SK-N-SH treated with all-trans-retinoic acid at 6 μM for 48 hours (cell line): ENCODE measurements around the gene ACTL6B.

Experiments
- BACH2 ChIP-seq: fragments of 250-450 bp; sonication (Bioruptor Pico); IDR thresholded peaks from 2 replicates; pipeline ENCODE4 v1.9.0; 2021; ENCODE audit warnings: mild to moderate bottlenecking, borderline replicate concordance
- CSDC2 ChIP-seq: fragments of 250-450 bp; sonication (Bioruptor Pico); IDR thresholded peaks from 2 replicates; pipeline ENCODE4 v1.5.0; 2020; ENCODE audit warnings: mild to moderate bottlenecking, moderate library complexity
- PATZ1 ChIP-seq: fragments of 250-450 bp; sonication (Bioruptor Pico); IDR thresholded peaks from 2 replicates; pipeline ENCODE4 v1.8.0; 2020; ENCODE audit warnings: mild to moderate bottlenecking, moderate library complexity, borderline replicate concordance
- RARB ChIP-seq: fragments of 250-450 bp; sonication (Bioruptor Pico); IDR thresholded peaks from 2 replicates; pipeline ENCODE4 v1.8.0; 2021; ENCODE audit warnings: mild to moderate bottlenecking, moderate library complexity
- ZFP30 ChIP-seq: fragments of 450-650 bp; formaldehyde crosslinking; IDR thresholded peaks from 2 replicates; pipeline ENCODE4 v1.5.0; 2022; ENCODE audit warnings: mild to moderate bottlenecking, moderate library complexity

- TF ChIP-seq RARB (CRISPR knock-in tag): no peak
- no peak for TF ChIP-seq ZFP30
- no peak for TF ChIP-seq BACH2
- TF ChIP-seq CSDC2 (CRISPR knock-in tag): no peak
- no peak for TF ChIP-seq PATZ1 (CRISPR knock-in tag)
Observed at GRCh38 chr7:100705320-100705752, 49.1 kb upstream of the ACTL6B start.
